ENCODE measurements around the gene NAV2.

NAV2 gene

GRCh38 chr11:19742588-19743292 is 30.1 kb downstream of the NAV2 start:
- peak; percentile 68 for DNase-seq (ENCODE audit: low spot score)

- no peak for DNase-seq (ENCODE audit: low spot score)
Observed at GRCh38 chr11:19743622-19744021, 31.0 kb downstream of the NAV2 start.

- DNase-seq (ENCODE audit: low spot score): no peak
Observed at GRCh38 chr11:19744130-19744529, 31.5 kb downstream of the NAV2 start.

- DNase-seq (ENCODE audit: low spot score): no peak
Observed at GRCh38 chr11:19746086-19746485, 33.4 kb downstream of the NAV2 start.

GRCh38 chr11:19747634-19748033 is 35.0 kb downstream of the NAV2 start:
- no peak for DNase-seq (ENCODE audit: low spot score)

- no peak for DNase-seq (ENCODE audit: low spot score)
Observed at GRCh38 chr11:19751055-19751454, 38.4 kb downstream of the NAV2 start.

GRCh38 chr11:19753451-19754106 is 40.9 kb downstream of the NAV2 start:
- no peak for DNase-seq (ENCODE audit: low spot score)

GRCh38 chr11:19756675-19757475 is 44.2 kb downstream of the NAV2 start:
- no peak for DNase-seq (ENCODE audit: low spot score)

- no peak for DNase-seq (ENCODE audit: low spot score)
Observed at GRCh38 chr11:19759389-19759788, 46.8 kb downstream of the NAV2 start.

- no peak for DNase-seq (ENCODE audit: low spot score)
Observed at GRCh38 chr11:19762266-19762665, 49.6 kb downstream of the NAV2 start.

GRCh38 chr11:19763330-19763729 is 50.7 kb downstream of the NAV2 start:
- DNase-seq (ENCODE audit: low spot score): no peak

GRCh38 chr11:19766206-19766605 is 53.6 kb downstream of the NAV2 start:
- no peak for DNase-seq (ENCODE audit: low spot score)

GRCh38 chr11:19766810-19767209 is 54.2 kb downstream of the NAV2 start:
- DNase-seq (ENCODE audit: low spot score): no peak

GRCh38 chr11:19767627-19768151 is 55.1 kb downstream of the NAV2 start:
- no peak for DNase-seq (ENCODE audit: low spot score)

GRCh38 chr11:19768197-19768596 is 55.6 kb downstream of the NAV2 start:
- DNase-seq (ENCODE audit: low spot score): no peak

- no peak for DNase-seq (ENCODE audit: low spot score)
Observed at GRCh38 chr11:19768815-19769214, 56.2 kb downstream of the NAV2 start.

GRCh38 chr11:19769820-19770219 is 57.2 kb downstream of the NAV2 start:
- no peak for DNase-seq (ENCODE audit: low spot score)

- no peak for DNase-seq (ENCODE audit: low spot score)
Observed at GRCh38 chr11:19770277-19770676, 57.6 kb downstream of the NAV2 start.

GRCh38 chr11:19771463-19771862 is 58.8 kb downstream of the NAV2 start:
- DNase-seq (ENCODE audit: low spot score): no peak

GRCh38 chr11:19772480-19772879 is 59.8 kb downstream of the NAV2 start:
- no peak for DNase-seq (ENCODE audit: low spot score)

- DNase-seq (ENCODE audit: low spot score): no peak
Observed at GRCh38 chr11:19774329-19774728, 61.7 kb downstream of the NAV2 start.

- DNase-seq (ENCODE audit: low spot score): no peak
Observed at GRCh38 chr11:19774817-19775580, 62.4 kb downstream of the NAV2 start.

Measured in D341Med (cell line).